NCI-H460 (cell line): ENCODE measurements around the gene PCBP4. TPM values are rescaled to one million over a fixed set of nuclear protein-coding genes. Genes with fewer than 3 reads are reported as not detected.
"Not testable (repeated sequence)": the region's sequence is repeated elsewhere in the genome, so short reads cannot be mapped to it uniquely, and the experiment has no call there.

Source experiments
- DNase-seq: peaks from one replicate; pipeline ENCODE4 v3.0.0-alpha.2; 2016; ENCODE audit warnings: low read depth; ENCODE audit errors: extremely low read depth
- total RNA-seq: library from RNA; depleted of rRNA; stranded (reverse); fragments of >200 nt; shearing (Covaris generic); gene quantifications from 2 replicates; pipeline ENCODE4 v1.2.3, GENCODE V29; 2014

Gene PCBP4
- total RNA-seq, 1 experiment from 2014 or later = 7.5 TPM

- DNase-seq = peak; percentile 90
These were observed 28.3 kb upstream of the PCBP4 start, which contains the start of gene RPL29 for GRCh38 chr3:51995346-51996163. Gene RPL29 (minus strand): TSS chr3:51995895. CDS start chr3:51995461, 434 bp downstream.

GRCh38 chr3:51994530-51994929 is 27.3 kb upstream of the PCBP4 start:
- no peak for DNase-seq

GRCh38 chr3:51993657-51994056 is 26.4 kb upstream of the PCBP4 start:
- not testable (repeated sequence) for DNase-seq

- DNase-seq = no peak
These were observed 24.9 kb upstream of the PCBP4 start for GRCh38 chr3:51992017-51992682.

GRCh38 chr3:51990501-51990971 is 23.3 kb upstream of the PCBP4 start:
- DNase-seq = not testable (repeated sequence)

GRCh38 chr3:51988286-51989146 is 21.3 kb upstream of the PCBP4 start:
- no peak for DNase-seq

GRCh38 chr3:51987568-51987967 is 20.3 kb upstream of the PCBP4 start:
- DNase-seq = no peak

- DNase-seq = no peak
These were observed 19.0 kb upstream of the PCBP4 start for GRCh38 chr3:51986010-51986947.

- no peak for DNase-seq
These were observed 17.8 kb upstream of the PCBP4 start for GRCh38 chr3:51985063-51985462.

- DNase-seq = no peak
These were observed 17.0 kb upstream of the PCBP4 start for GRCh38 chr3:51984269-51984647.

GRCh38 chr3:51983578-51984268 is 16.5 kb upstream of the PCBP4 start:
- no peak for DNase-seq

- peak; percentile 61 for DNase-seq
These were observed 15.8 kb upstream of the PCBP4 start, which contains the start of gene ACY1 for GRCh38 chr3:51982838-51983577. Gene ACY1 (plus strand): TSS chr3:51983535. CDS start chr3:51984065, 530 bp downstream.

GRCh38 chr3:51982352-51982837 is 15.1 kb upstream of the PCBP4 start:
- DNase-seq = peak; percentile 20

- DNase-seq = no peak
These were observed 13.0 kb upstream of the PCBP4 start for GRCh38 chr3:51980253-51980652.

- DNase-seq = no peak
These were observed 10.9 kb upstream of the PCBP4 start for GRCh38 chr3:51978143-51978502.

GRCh38 chr3:51977446-51978142 is 10.3 kb upstream of the PCBP4 start:
- DNase-seq = no peak

- DNase-seq = no peak
These were observed 8.7 kb upstream of the PCBP4 start for GRCh38 chr3:51975852-51976549.
